HepG2 (cell line): ENCODE data around the gene SYNGR4. TPM values are rescaled to one million over a fixed set of nuclear protein-coding genes. Genes with fewer than 3 reads are reported as not detected.

Source experiments
- CBFB ChIP-seq: sonication (generic); formaldehyde crosslinking; IDR thresholded peaks from 2 replicates; pipeline ENCODE4 v1.4.0; 2020; ENCODE audit warnings: missing genetic modification reagents
- DMAP1 ChIP-seq: IDR thresholded peaks from 2 replicates; pipeline ENCODE4 v1.6.1; 2016
- GTF2F1 ChIP-seq: fragments of 150-350 bp; IDR thresholded peaks from 2 replicates; pipeline ENCODE4 v1.6.1; 2014; ENCODE audit warnings: low read length
- HMGXB3 ChIP-seq: sonication (generic); formaldehyde crosslinking; IDR thresholded peaks from 2 replicates; pipeline ENCODE4 v1.4.0; 2020; ENCODE audit warnings: missing genetic modification reagents, borderline replicate concordance
- MAX ChIP-seq: IDR thresholded peaks from 2 replicates; pipeline ENCODE4 v1.6.1; 2012; ENCODE audit warnings: inconsistent platforms
- PAX8 ChIP-seq: sonication (generic); formaldehyde crosslinking; IDR thresholded peaks from 2 replicates; pipeline ENCODE4 v1.8.0; 2022; ENCODE audit warnings: mild to moderate bottlenecking, missing genetic modification reagents, borderline replicate concordance
- TBX3 ChIP-seq: fragments of 450-650 bp; IDR thresholded peaks from 2 replicates; pipeline ENCODE4 v1.6.1; 2017; ENCODE audit warnings: antibody characterized with exemption, mild to moderate bottlenecking, inconsistent platforms, borderline replicate concordance
- ZBTB39 ChIP-seq: sonication (generic); formaldehyde crosslinking; IDR thresholded peaks from 2 replicates; pipeline ENCODE4 v1.5.0; 2020; ENCODE audit warnings: missing genetic modification reagents
- ZIK1 ChIP-seq: sonication (generic); formaldehyde crosslinking; IDR thresholded peaks from 2 replicates; pipeline ENCODE4 v1.5.0; 2020; ENCODE audit warnings: mild to moderate bottlenecking, low read depth, missing genetic modification reagents, borderline replicate concordance
- ZNF484 ChIP-seq: sonication (generic); formaldehyde crosslinking; IDR thresholded peaks from 2 replicates; pipeline ENCODE4 v1.5.1; 2020; ENCODE audit warnings: mild to moderate bottlenecking, low read depth, missing genetic modification reagents, borderline replicate concordance
- ZNF550 ChIP-seq: sonication (generic); formaldehyde crosslinking; IDR thresholded peaks from 2 replicates; pipeline ENCODE4 v1.4.0; 2020; ENCODE audit warnings: mild to moderate bottlenecking, missing genetic modification reagents, borderline replicate concordance
- ZNF670 ChIP-seq: sonication (generic); formaldehyde crosslinking; IDR thresholded peaks from 2 replicates; pipeline ENCODE4 v1.8.0; 2022; ENCODE audit warnings: mild to moderate bottlenecking, missing genetic modification reagents, borderline replicate concordance
- ZNF678 ChIP-seq: sonication (generic); formaldehyde crosslinking; IDR thresholded peaks from 2 replicates; pipeline ENCODE4 v1.4.0; 2020; ENCODE audit warnings: mild to moderate bottlenecking, missing genetic modification reagents
- ZNF710 ChIP-seq: sonication (generic); formaldehyde crosslinking; IDR thresholded peaks from 2 replicates; pipeline ENCODE4 v1.5.0; 2020; ENCODE audit warnings: mild to moderate bottlenecking, missing genetic modification reagents, borderline replicate concordance
- polyA plus RNA-seq, 8 experiments: library from polyadenylated mRNA; depleted of rRNA in 3 of 8; stranded (reverse) in 7 of 8; unstranded in 1 of 8; fragments of >200 nt; fragmentation: Illumina TruSeq in 4 of 8; extraction: Trizol in 4 of 8; gene quantifications; 2 replicates each; pipeline versions ENCODE4 v1.2.1 to v1.2.3, GENCODE V29; 2011 to 2016; ENCODE audit warnings: low read depth in 4 of 8, missing spikeins in 1 of 8, mixed read lengths in 1 of 8; ENCODE audit not compliant: insufficient read depth in 1 of 8
- total RNA-seq, 5 experiments: library from RNA; depleted of rRNA; stranded (reverse); fragments of >200 nt; fragmentation: Illumina TruSeq; extraction: Trizol; gene quantifications; 2 replicates each; pipeline ENCODE4 v1.2.3, GENCODE V29; 2016; ENCODE audit warnings: low read depth in 1 of 5
- TF ChIP-seq, protein P1 (sequence below): sonication (generic); formaldehyde crosslinking; IDR thresholded peaks from 2 replicates; pipeline ENCODE4 v1.4.0; 2020; ENCODE audit warnings: missing genetic modification reagents, borderline replicate concordance

The SYNGR4 gene
- total and polyA plus RNA-seq, 2 of the 13 experiments (the other 11 are each of a cell fraction or from before 2014, with no cell fraction given), result not detected

GRCh38 chr19:48398375-48399235 lies 34.4 kb downstream of the SYNGR4 start (continued):
- TF ChIP-seq ZNF710 (CRISPR knock-in tag) (no peak), ZNF484 (no peak), ZBTB39 (CRISPR knock-in tag) (no peak), DMAP1 (CRISPR knock-in tag) (no peak), ZNF678 (CRISPR knock-in tag) (no peak), HMGXB3 (CRISPR knock-in tag) (no peak), GTF2F1 (no peak), CBFB (CRISPR knock-in tag) (no peak), ZIK1 (CRISPR knock-in tag) (no peak), ZNF670 (no peak), PAX8 (CRISPR knock-in tag) (no peak), TBX3 (no peak), MAX (peak; percentile 86), ZNF550 (no peak)
- TF ChIP-seq, protein P1, sequence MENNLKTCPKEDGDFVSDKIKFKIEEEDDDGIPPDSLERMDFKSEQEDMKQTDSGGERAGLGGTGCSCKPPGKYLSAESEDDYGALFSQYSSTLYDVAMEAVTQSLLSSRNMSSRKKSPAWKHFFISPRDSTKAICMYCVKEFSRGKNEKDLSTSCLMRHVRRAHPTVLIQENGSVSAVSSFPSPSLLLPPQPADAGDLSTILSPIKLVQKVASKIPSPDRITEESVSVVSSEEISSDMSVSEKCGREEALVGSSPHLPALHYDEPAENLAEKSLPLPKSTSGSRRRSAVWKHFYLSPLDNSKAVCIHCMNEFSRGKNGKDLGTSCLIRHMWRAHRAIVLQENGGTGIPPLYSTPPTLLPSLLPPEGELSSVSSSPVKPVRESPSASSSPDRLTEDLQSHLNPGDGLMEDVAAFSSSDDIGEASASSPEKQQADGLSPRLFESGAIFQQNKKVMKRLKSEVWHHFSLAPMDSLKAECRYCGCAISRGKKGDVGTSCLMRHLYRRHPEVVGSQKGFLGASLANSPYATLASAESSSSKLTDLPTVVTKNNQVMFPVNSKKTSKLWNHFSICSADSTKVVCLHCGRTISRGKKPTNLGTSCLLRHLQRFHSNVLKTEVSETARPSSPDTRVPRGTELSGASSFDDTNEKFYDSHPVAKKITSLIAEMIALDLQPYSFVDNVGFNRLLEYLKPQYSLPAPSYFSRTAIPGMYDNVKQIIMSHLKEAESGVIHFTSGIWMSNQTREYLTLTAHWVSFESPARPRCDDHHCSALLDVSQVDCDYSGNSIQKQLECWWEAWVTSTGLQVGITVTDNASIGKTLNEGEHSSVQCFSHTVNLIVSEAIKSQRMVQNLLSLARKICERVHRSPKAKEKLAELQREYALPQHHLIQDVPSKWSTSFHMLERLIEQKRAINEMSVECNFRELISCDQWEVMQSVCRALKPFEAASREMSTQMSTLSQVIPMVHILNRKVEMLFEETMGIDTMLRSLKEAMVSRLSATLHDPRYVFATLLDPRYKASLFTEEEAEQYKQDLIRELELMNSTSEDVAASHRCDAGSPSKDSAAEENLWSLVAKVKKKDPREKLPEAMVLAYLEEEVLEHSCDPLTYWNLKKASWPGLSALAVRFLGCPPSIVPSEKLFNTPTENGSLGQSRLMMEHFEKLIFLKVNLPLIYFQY, result no peak
